ENCODE data around the gene KIF3C. TPM values are rescaled to one million over a fixed set of nuclear protein-coding genes. Genes with fewer than 3 reads are reported as not detected.
"Not testable (repeated sequence)": the region's sequence is repeated elsewhere in the genome, so short reads cannot be mapped to it uniquely, and the experiment has no call there.

KIF3C gene
- total RNA-seq, 1 donor from 2014 or later, result 2.0 TPM

GRCh38 chr2:25912851-25913695 lies 69.2 kb downstream of the KIF3C start:
- no peak for TF ChIP-seq CTCF (IDR thresholded peaks at IDR 0.05; ENCODE audit: borderline replicate concordance)
- Histone ChIP-seq H3K4me3 (no peak overlapping the region), H3K27me3 (ENCODE audit: low read depth) (no peaks in the 10 kb centered on the region), H3K4me1 (no peaks in the 10 kb centered on the region), H3K27ac (replicated peaks) (no peak overlapping the region), H3K36me3 (no peaks in the 10 kb centered on the region), H3K9me3 (replicated peaks) (no peaks in the 10 kb centered on the region)
- DNase-seq, result no peak
- intact Hi-C loops (cut with micrococcal nuclease), result no loop called here

GRCh38 chr2:25909574-25909973 lies 72.7 kb downstream of the KIF3C start:
- H3K9me3 ChIP-seq (replicated peaks); H3K27me3 ChIP-seq (ENCODE audit: low read depth); intact Hi-C loops (cut with micrococcal nuclease); H3K4me1 ChIP-seq; H3K4me3 ChIP-seq; H3K36me3 ChIP-seq; H3K27ac ChIP-seq (replicated peaks); DNase-seq: not testable (repeated sequence)

- Histone ChIP-seq H3K27ac (replicated peaks) (no peak overlapping the region), H3K27me3 (ENCODE audit: low read depth) (no peaks in the 10 kb centered on the region), H3K4me3 (no peak overlapping the region), H3K9me3 (replicated peaks) (no peaks in the 10 kb centered on the region), H3K4me1 (no peaks in the 10 kb centered on the region), H3K36me3 (no peaks in the 10 kb centered on the region)
- TF ChIP-seq CTCF (IDR thresholded peaks at IDR 0.05; ENCODE audit: borderline replicate concordance), result no peak
- DNase-seq, result no peak
- intact Hi-C loops (cut with micrococcal nuclease), result no loop called here
Observed at GRCh38 chr2:25905126-25905525, 77.2 kb downstream of the KIF3C start.

- Histone ChIP-seq H3K27ac (replicated peaks) (no peak overlapping the region), H3K36me3 (no peaks in the 10 kb centered on the region), H3K9me3 (replicated peaks) (no peaks in the 10 kb centered on the region), H3K4me3 (no peak overlapping the region), H3K27me3 (ENCODE audit: low read depth) (no peaks in the 10 kb centered on the region), H3K4me1 (no peaks in the 10 kb centered on the region)
- intact Hi-C loops (cut with micrococcal nuclease), result no loop called here
- no peak for DNase-seq
- TF ChIP-seq CTCF (IDR thresholded peaks at IDR 0.05; ENCODE audit: borderline replicate concordance), result no peak
Observed at GRCh38 chr2:25903216-25903776, 79.0 kb downstream of the KIF3C start.

- intact Hi-C loops (cut with micrococcal nuclease), result no loop called here
- no peak for DNase-seq
- Histone ChIP-seq H3K27ac (replicated peaks) (no peak overlapping the region), H3K27me3 (ENCODE audit: low read depth) (no peaks in the 10 kb centered on the region), H3K4me3 (no peak overlapping the region), H3K4me1 (no peaks in the 10 kb centered on the region), H3K9me3 (replicated peaks) (no peaks in the 10 kb centered on the region), H3K36me3 (no peaks in the 10 kb centered on the region)
- TF ChIP-seq CTCF (IDR thresholded peaks at IDR 0.05; ENCODE audit: borderline replicate concordance), result no peak
Observed at GRCh38 chr2:25899404-25899970, 82.8 kb downstream of the KIF3C start.

- Histone ChIP-seq H3K4me3 (no peak overlapping the region), H3K4me1 (no peaks in the 10 kb centered on the region), H3K27ac (replicated peaks) (no peak overlapping the region), H3K9me3 (replicated peaks) (no peaks in the 10 kb centered on the region), H3K36me3 (no peaks in the 10 kb centered on the region), H3K27me3 (ENCODE audit: low read depth) (no peaks in the 10 kb centered on the region)
- TF ChIP-seq CTCF (IDR thresholded peaks at IDR 0.05; ENCODE audit: borderline replicate concordance), result no peak
- no peak for DNase-seq
- intact Hi-C loops (cut with micrococcal nuclease), result no loop called here
Observed at GRCh38 chr2:25897506-25897905, 84.8 kb downstream of the KIF3C start.

- DNase-seq; intact Hi-C loops (cut with micrococcal nuclease); H3K4me1 ChIP-seq; H3K27ac ChIP-seq (replicated peaks); H3K4me3 ChIP-seq; H3K27me3 ChIP-seq (ENCODE audit: low read depth); H3K36me3 ChIP-seq; H3K9me3 ChIP-seq (replicated peaks): not testable (repeated sequence)
Observed at GRCh38 chr2:25896308-25896707, 86.0 kb downstream of the KIF3C start.
